Fibroblast of lung (primary cell): ENCODE measurements around the gene ARFGEF2. TPM values are rescaled to one million over a fixed set of nuclear protein-coding genes. Genes with fewer than 3 reads are reported as not detected.
"Not testable (repeated sequence)": the region's sequence is repeated elsewhere in the genome, so short reads cannot be mapped to it uniquely, and the experiment has no call there.

Experiments used
- DNase-seq, 2 donors: peaks; one replicate each; pipeline versions ENCODE4 v3.0.0 to v3.0.0-alpha.2; 2010; ENCODE audit warnings: low read depth in 2 of 2
- H2AFZ ChIP-seq: 2 replicates; pipeline ENCODE4 v1.5.1; 2012; ENCODE audit warnings: low read length, control low read depth, inconsistent platforms
- H3K27ac ChIP-seq: 2 replicates; pipeline ENCODE4 v1.5.1; 2011; ENCODE audit warnings: low read length, control low read depth; ENCODE audit not compliant: insufficient read depth
- H3K27me3 ChIP-seq: 2 replicates; pipeline ENCODE4 v1.5.1; 2011; ENCODE audit warnings: mild to moderate bottlenecking, low read length; ENCODE audit not compliant: control insufficient read depth, insufficient read depth
- H3K36me3 ChIP-seq: 2 replicates; pipeline ENCODE4 v1.5.1; 2011; ENCODE audit warnings: low read length; ENCODE audit not compliant: control insufficient read depth, insufficient read depth
- H3K4me1 ChIP-seq: 2 replicates; pipeline ENCODE4 v1.5.1; 2011; ENCODE audit warnings: low read length; ENCODE audit not compliant: control insufficient read depth, insufficient read depth; ENCODE audit errors: extremely low read depth
- H3K4me2 ChIP-seq: 2 replicates; pipeline ENCODE4 v1.5.1; 2011; ENCODE audit warnings: low read length, control low read depth; ENCODE audit not compliant: insufficient read depth; ENCODE audit errors: extremely low read depth
- H3K4me3 ChIP-seq, 4 experiments: fragments of 200-600 bp in 1 of 4; sonication (generic) in 1 of 4; replicated peaks in 1 of 4; 2 replicates each; pipeline ENCODE4 v1.5.1; 2011 to 2016; ENCODE audit warnings: low read length in 4 of 4, low read depth in 3 of 4, mild to moderate bottlenecking in 3 of 4, control low read depth in 2 of 4, inconsistent platforms in 1 of 4, mixed read lengths in 1 of 4; ENCODE audit not compliant: insufficient read depth in 1 of 4; ENCODE audit errors: control extremely low read depth in 1 of 4
- H3K79me2 ChIP-seq: 2 replicates; pipeline ENCODE4 v1.5.1; 2012; ENCODE audit warnings: mild to moderate bottlenecking, low read length, inconsistent platforms; ENCODE audit not compliant: control insufficient read depth, insufficient read depth
- H3K9ac ChIP-seq: 2 replicates; pipeline ENCODE4 v1.5.1; 2011; ENCODE audit warnings: mild to moderate bottlenecking, low read length, control low read depth; ENCODE audit not compliant: insufficient read depth
- H3K9me3 ChIP-seq: 2 replicates; pipeline ENCODE4 v1.5.1; 2012; ENCODE audit warnings: low read depth, low read length; ENCODE audit not compliant: control insufficient read depth, insufficient read depth
- H4K20me1 ChIP-seq: 2 replicates; pipeline ENCODE4 v1.5.1; 2011; ENCODE audit warnings: low read length; ENCODE audit not compliant: control insufficient read depth, insufficient read depth; ENCODE audit errors: extremely low read depth
- EZH2 ChIP-seq: IDR thresholded peaks from 2 replicates; pipeline ENCODE4 v1.5.1; 2012; ENCODE audit warnings: low read length, control low read depth, mild to moderate bottlenecking; ENCODE audit errors: missing control alignments
- polyA plus RNA-seq, 2 donors: library from polyadenylated mRNA; depleted of rRNA in 1 of 2; stranded (reverse) in 1 of 2; unstranded in 1 of 2; fragments of >200 nt; gene quantifications; 2 replicates each; pipeline ENCODE4 v1.2.1, GENCODE V29; 2011 to 2012; ENCODE audit warnings: missing spikeins in 1 of 2
- total RNA-seq: library from RNA; depleted of rRNA; stranded (reverse); fragments of >200 nt; gene quantifications from 2 replicates; pipeline ENCODE4 v1.2.1, GENCODE V29; 2014
- TF ChIP-seq, protein P1 (sequence below), 2 donors: IDR thresholded peaks in 1 of 2; conservative IDR thresholded peaks in 1 of 2; 1 replicate in 1 of 2; 2 replicates in 1 of 2; pipeline ENCODE4 v1.5.1; 2011 to 2012; ENCODE audit warnings: low read length in 2 of 2, control low read depth in 1 of 2, inconsistent platforms in 1 of 2, low read depth in 1 of 2, mild to moderate bottlenecking in 1 of 2

The ARFGEF2 gene
- total and polyA plus RNA-seq, 2 donors (not counting 1 experiment from before 2014, with no cell fraction given), result 17.3 to 42.8 TPM

DNA sequence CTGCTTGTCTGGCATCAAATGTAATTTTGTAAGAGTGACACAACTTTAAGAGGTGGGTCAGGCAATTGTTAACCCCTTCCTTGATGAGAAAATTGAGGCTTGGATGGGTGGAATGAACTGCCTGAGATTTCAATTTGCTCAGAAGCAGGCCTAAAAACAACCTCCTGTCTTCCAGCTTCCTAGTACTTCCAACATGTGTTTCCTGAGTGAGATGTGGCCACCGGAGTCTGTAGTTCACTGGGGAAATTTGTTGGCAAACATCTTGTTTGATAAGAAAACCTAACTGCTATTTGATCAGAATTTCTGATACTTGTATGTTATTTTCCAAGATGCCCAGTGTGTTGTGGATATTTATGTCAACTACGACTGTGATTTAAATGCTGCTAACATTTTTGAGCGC, 51.3 kb downstream of the ARFGEF2 start:
- Histone ChIP-seq H3K9me3 (no peaks in the 10 kb centered on the region), H3K4me1 (no peaks in the 10 kb centered on the region), H3K9ac (no peak overlapping the region), H3K27ac (no peak overlapping the region), H3K4me2 (no peak overlapping the region), H2AFZ (no peak overlapping the region), H3K4me3 (no peak overlapping the region), H3K36me3 (peaks cover 13% of the 10 kb centered on the region), H3K79me2 (no peaks in the 10 kb centered on the region), H4K20me1 (no peaks in the 10 kb centered on the region), H3K27me3 (no peaks in the 10 kb centered on the region)
- DNase-seq, result no peak
- TF ChIP-seq, protein P1, sequence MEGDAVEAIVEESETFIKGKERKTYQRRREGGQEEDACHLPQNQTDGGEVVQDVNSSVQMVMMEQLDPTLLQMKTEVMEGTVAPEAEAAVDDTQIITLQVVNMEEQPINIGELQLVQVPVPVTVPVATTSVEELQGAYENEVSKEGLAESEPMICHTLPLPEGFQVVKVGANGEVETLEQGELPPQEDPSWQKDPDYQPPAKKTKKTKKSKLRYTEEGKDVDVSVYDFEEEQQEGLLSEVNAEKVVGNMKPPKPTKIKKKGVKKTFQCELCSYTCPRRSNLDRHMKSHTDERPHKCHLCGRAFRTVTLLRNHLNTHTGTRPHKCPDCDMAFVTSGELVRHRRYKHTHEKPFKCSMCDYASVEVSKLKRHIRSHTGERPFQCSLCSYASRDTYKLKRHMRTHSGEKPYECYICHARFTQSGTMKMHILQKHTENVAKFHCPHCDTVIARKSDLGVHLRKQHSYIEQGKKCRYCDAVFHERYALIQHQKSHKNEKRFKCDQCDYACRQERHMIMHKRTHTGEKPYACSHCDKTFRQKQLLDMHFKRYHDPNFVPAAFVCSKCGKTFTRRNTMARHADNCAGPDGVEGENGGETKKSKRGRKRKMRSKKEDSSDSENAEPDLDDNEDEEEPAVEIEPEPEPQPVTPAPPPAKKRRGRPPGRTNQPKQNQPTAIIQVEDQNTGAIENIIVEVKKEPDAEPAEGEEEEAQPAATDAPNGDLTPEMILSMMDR (conservative IDR thresholded peaks at IDR 0.05 in 1 of 2, IDR thresholded peaks at IDR 0.05 in 1 of 2; ENCODE audit: low read depth in 1 of 2, low read length in 2 of 2), result no peak
- TF ChIP-seq EZH2, result no peak

- H3K27ac ChIP-seq, result no peak overlapping the region
- no peaks in the 10 kb centered on the region for H3K4me1 ChIP-seq
- H3K4me3 ChIP-seq, result no peak overlapping the region
- H3K9ac ChIP-seq, result no peak overlapping the region
- H3K9me3 ChIP-seq, result no peaks in the 10 kb centered on the region
- no peak overlapping the region for H3K4me2 ChIP-seq
- no peaks in the 10 kb centered on the region for H4K20me1 ChIP-seq
- H3K79me2 ChIP-seq, result no peaks in the 10 kb centered on the region
- H2AFZ ChIP-seq, result no peak overlapping the region
- TF ChIP-seq, protein P1 (conservative IDR thresholded peaks at IDR 0.05 in 1 of 2, IDR thresholded peaks at IDR 0.05 in 1 of 2; ENCODE audit: low read depth in 1 of 2, low read length in 2 of 2), result no peak
- TF ChIP-seq EZH2, result no peak
- no peaks in the 10 kb centered on the region for H3K27me3 ChIP-seq
- DNase-seq, result no peak
- peaks cover 6% of the 10 kb centered on the region for H3K36me3 ChIP-seq
Observed at GRCh38 chr20:48975955-48976354, 54.4 kb downstream of the ARFGEF2 start.

DNA sequence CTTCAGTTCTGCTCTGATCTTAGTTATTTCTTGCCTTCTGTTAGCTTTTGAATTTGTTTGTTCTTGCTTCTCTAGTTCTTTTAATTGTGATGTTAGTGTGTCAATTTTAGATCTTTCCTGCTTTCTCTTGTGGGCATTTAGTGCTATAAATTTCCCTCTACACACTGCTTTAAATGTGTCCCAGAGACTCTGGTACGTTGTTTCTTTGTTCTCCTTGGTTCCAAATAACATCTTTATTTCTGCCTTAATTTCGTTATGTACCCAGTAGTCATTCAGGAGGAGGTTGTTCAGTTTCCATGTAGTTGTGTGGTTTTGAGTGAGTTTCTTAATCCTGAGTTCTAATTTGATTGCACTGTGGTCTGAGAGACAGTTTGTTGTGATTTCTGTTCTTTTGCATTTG, 58.5 kb downstream of the ARFGEF2 start:
- not testable (repeated sequence) for H3K79me2 ChIP-seq, H3K4me2 ChIP-seq, H3K9ac ChIP-seq, H3K4me3 ChIP-seq, H3K27me3 ChIP-seq, H3K27ac ChIP-seq, H3K4me1 ChIP-seq, DNase-seq, H4K20me1 ChIP-seq, H3K36me3 ChIP-seq, H2AFZ ChIP-seq, H3K9me3 ChIP-seq
